ENCODE results near the gene ABITRAM.

GRCh38 chr9:108894225-108894997 is 39.8 kb upstream of the ABITRAM start:
- no peak for TF ChIP-seq PATZ1 (tag by site-specific recombination; IDR thresholded peaks at IDR 0.05)
- TF ChIP-seq CTCF (tag by site-specific recombination; IDR thresholded peaks at IDR 0.05), result no peak
- no peak for TF ChIP-seq PBX3 (CRISPR knock-in tag; IDR thresholded peaks at IDR 0.05)

Data from HEK293 (cell line).